AG20443 (cell line): ENCODE data around the gene CDH15.
"Not testable (repeated sequence)": the region's sequence is repeated elsewhere in the genome, so short reads cannot be mapped to it uniquely, and the experiment has no call there.

ENCODE experiments used
- DNase-seq: peaks from one replicate; pipeline ENCODE4 v3.0.0; 2012; ENCODE audit warnings: low spot score, mixed read lengths

The CDH15 gene

GRCh38 chr16:89237733-89238132 is 66.2 kb downstream of the CDH15 start:
- DNase-seq = no peak

- DNase-seq = peak; percentile 74
Measured at GRCh38 chr16:89241187-89242007, 69.8 kb downstream of the CDH15 start.

GRCh38 chr16:89242795-89243200 is 71.2 kb downstream of the CDH15 start:
- DNase-seq = no peak

- no peak for DNase-seq
Measured at GRCh38 chr16:89243664-89244063, 72.1 kb downstream of the CDH15 start.

GRCh38 chr16:89244264-89244663 is 72.7 kb downstream of the CDH15 start:
- not testable (repeated sequence) for DNase-seq

GRCh38 chr16:89244754-89245153 is 73.2 kb downstream of the CDH15 start:
- DNase-seq = no peak
